Dermis microvascular lymphatic vessel endothelial cell (primary cell): Measurements from ENCODE around the gene TCERG1L. TPM values are rescaled to one million over a fixed set of nuclear protein-coding genes. Genes with fewer than 3 reads are reported as not detected.

Experiments
- DNase-seq, 2 donors: peaks; one replicate each; pipeline versions ENCODE4 v3.0.0 to v3.0.0-alpha.2; 2010; ENCODE audit warnings: low read depth in 2 of 2
- total RNA-seq: library from RNA; depleted of rRNA; stranded (reverse); fragments of >200 nt; gene quantifications from 2 replicates; pipeline ENCODE4 v1.2.1, GENCODE V29; 2014

TCERG1L gene
- total RNA-seq, 1 donor from 2014 or later: not detected

DNA sequence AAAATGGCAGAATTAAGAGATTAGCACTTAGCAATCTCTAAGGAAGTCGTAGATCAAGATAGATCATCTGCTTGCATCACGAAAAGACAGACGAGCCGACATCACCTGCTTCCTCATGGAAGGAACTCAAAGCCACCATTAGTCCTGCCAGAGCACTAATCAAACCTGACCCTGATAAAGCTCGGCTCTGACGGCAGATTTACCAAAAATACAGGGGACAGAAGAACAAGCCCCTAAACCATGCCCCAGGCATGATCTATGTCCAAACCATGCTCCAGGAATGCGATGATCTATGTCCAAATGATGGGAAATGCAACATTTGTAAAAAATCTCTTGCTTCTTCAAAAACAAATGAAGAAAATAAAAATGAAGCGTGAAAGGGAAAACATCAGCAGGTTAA, 182.8 kb downstream of the TCERG1L start:
- DNase-seq: no peak

DNA sequence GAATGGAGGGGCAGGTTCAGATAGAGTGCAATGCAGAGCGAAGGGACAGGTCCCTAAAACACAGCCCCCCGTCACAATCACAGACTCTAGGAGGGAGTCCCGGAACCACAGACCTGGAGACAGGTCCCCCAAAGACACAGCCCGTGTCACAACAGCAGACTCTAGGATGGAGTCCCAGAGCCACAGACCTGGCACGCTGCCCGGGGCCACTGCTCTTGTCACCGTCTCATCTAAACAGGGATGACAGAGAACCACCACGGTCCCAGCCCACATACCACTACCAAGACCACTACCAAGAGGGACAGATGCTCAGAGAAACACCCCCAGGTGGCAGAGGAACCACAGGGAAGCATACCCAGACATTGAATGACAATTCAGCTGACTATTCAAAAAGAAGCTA, 183.9 kb downstream of the TCERG1L start:
- DNase-seq: no peak

- DNase-seq: no peak
Measured at GRCh38 chr10:131127138-131127589, 184.4 kb downstream of the TCERG1L start.

GRCh38 chr10:131126321-131127137, 185.0 kb downstream of the TCERG1L start:
- DNase-seq: no peak

- DNase-seq: no peak
Measured at GRCh38 chr10:131125511-131126225, 185.9 kb downstream of the TCERG1L start.

DNA sequence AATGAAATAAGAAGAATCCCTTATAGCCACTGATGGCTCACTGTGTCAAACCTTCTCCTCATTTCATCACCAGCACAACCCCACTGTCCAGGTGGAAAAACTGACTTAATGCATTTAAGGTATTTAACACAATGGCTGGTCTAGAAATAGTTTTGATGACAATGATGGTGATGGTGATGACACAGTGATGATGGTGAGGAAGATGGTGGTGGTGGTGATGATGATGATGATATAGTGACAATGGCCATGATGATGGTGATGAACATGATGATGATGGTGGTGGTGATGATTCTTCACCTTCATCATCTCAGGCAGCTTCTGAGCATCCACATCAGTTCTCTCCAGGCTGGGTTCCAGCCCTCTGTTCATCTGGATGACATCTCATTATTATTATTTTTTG, 186.6 kb downstream of the TCERG1L start:
- no peak for DNase-seq

DNA sequence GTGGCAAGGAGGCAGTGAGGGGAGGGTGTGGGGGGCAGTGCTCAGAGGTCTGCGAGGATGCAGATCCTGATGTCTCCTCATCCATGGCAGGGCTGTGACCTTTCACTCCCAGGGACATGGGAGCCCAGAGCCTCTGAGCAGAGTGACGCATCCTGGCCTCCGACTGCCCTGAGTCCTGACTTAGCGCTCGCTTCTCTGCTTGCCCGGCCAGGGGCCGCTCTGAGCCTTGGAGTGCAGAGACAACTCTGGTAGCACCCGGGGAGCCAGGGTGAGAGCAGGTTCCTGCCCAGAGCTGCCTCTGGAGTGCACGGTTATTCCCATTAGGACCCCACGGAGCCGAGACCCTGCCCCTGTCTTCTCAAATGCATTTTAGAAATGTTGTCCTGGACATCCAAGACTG, 188.0 kb downstream of the TCERG1L start:
- no peak for DNase-seq

DNA sequence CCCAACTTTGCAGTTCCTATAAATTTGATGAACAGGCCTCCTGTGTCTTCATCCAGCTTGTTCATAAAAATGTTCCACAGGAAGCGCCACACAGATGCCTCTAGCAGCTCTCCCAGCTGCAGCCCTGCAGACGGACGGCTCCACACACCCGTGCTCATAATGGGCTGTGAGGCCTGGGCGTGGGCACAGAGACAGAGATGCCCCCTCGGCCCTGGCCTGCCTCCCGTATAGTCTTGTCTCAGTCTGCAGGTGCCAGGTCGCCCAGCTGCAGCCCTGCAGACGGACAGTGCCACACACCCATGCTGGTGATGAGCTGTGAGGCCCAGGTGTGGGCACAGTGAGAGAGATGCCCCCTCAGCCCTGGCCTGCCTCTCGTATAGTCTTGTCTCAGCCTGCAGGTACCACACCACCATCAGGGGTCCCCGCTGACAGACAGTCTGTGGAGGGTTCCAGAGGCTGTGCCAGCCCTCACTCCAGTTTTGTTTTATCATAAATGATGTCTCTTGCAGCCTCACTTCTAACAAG, 189.9 kb downstream of the TCERG1L start:
- no peak for DNase-seq

DNA sequence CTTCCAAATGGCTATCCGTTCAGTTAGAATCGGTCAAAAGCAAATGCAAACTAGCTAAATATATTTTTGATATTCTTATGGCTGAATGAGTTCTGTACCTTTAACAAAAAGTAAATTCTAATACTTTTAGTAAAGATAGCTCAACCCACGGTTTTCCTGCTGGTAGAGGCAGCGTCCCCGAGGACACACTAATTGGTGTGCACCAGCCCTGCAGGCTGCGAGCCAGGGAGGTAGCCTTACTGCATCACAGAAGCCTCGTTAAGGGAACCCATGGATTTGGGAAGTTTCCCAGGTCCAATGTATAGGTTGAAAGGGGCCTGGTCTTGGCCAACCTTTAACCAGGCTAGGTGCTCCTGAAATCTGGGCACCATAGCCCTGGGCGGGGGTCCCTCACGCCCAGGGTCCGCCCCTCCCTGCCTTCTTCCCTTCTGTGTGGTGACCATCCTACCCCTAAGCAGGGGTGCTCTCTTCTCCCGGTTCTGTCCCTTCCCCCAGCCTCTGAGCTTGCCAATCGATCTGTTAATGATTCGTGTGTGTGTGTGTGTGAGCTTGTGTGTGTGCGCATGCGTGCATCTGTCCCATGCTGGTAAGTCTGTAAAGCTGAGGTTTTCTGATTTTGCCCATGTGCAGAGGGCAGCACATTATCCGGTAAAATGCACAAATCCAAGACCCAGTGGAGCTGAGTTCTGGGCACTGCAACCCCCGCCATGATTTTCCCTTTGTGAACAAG, 191.7 kb downstream of the TCERG1L start:
- no peak for DNase-seq

DNA sequence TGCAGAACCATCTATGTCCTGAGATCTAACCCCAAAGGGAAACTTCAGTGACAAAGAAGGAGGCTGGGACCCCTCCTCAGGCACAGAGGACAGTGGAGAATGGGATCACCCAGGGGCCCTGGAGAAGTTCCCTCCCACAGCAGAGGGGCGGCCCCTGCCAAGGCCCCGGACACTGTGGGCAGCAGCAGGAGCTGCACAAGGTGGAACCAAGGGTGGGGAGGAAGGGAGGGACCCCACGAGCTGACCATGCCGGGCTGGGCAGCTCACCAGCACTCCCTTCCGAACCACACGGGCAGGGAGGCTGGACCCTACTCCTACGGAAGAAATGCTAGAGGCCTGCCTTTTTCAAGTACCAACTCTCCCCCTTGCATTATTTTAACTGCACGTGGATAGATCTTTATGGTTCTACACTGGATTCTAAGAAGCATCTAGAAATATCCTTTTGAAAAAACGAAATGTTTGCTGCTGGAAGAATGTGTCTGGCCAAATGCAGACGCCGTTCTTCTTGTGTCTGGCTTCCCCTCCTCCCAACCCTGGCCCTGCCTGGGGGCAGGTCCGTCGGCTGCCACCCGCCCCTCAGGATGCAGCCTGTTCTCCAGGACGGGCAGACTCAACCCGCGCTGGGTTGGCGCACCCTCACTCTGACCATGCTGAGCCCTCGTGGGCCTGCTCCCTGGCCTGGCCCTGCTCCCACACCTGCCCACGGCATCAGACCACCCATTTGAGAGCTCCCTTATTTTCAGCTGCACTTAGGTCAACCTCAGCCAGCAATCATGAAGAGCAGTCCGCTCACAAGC, 193.9 kb downstream of the TCERG1L start:
- no peak for DNase-seq

DNA sequence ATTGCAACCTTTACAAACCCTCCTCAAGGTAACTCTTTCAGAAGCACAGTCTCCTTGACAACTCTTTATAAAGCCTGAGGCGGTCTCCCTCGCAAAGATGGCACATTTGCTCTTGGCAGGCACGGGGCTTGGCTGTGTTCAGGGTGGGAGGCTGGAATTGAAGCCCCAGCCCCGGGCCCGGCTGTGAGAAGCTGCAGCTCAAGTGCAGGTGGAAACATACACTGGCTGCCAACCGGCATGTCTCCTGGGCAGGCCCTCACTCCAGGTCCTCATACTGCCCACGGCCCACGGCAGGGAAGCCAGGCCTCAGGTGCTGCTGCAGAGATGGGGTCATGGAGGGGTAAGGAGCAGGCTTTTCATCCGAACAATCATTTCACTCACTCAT, 194.5 kb downstream of the TCERG1L start:
- DNase-seq: no peak

- no peak for DNase-seq
Measured at GRCh38 chr10:131116216-131116990, 195.1 kb downstream of the TCERG1L start.

DNA sequence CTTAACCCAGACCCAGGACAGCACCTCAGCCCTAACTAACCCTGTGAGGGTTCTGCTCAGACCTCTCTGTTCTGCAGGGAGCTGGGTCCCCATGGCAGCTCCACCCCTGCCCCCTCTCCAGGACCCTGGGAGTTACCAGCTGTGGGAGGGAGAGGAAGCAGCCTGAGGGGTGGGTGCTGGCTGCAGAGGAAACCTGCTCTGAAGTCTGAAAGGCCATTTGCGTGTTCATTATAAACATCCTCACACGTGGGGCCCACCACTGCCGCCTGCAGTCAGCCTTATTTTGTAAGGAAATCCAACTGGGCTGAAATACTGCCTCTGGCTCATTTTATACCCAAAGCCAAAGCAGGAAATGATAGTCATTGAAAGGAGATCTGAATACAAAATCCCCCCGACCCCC, 195.7 kb downstream of the TCERG1L start:
- no peak for DNase-seq

DNA sequence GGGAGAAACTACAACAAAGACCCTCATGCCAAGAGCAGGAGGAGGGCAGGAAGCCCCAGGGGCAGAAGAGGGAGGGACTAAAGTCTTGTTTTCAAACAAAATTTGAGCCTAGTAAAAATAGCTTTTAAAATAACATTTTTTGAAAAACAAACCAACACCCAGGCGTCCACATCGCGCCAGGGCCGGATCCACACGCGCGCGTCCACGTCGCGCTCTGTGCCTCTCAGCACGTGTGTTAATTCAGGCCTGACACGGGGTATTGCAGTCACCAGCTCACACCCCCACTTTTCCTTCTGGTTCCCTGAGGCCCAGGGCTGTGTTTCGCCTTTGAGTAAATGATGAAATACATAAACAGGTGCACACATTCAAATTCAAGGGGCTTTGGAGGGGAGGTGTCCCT, 196.2 kb downstream of the TCERG1L start:
- no peak for DNase-seq

DNA sequence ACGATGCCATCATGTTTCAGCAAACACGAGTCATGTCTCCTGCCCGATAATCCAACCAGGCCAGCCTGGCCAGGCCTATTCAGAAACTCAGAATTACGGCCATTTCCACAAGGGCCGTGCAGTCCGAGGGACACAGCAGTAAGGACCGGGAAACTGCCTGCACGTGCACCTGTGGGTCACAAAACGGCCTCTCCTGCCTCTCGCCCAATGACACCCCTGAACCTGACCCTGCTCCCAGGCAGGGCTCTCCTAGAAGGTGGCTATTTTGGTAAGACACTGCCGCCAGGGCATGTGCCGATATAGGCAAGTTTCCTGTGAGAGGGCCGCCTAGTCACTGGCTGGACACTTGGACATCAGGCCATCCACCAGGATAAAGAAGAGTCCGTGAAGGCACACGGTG, 196.7 kb downstream of the TCERG1L start:
- DNase-seq: no peak

- no peak for DNase-seq
Measured at GRCh38 chr10:131113709-131114291, 197.7 kb downstream of the TCERG1L start.

- no peak for DNase-seq
Measured at GRCh38 chr10:131113165-131113564, 198.4 kb downstream of the TCERG1L start.

DNA sequence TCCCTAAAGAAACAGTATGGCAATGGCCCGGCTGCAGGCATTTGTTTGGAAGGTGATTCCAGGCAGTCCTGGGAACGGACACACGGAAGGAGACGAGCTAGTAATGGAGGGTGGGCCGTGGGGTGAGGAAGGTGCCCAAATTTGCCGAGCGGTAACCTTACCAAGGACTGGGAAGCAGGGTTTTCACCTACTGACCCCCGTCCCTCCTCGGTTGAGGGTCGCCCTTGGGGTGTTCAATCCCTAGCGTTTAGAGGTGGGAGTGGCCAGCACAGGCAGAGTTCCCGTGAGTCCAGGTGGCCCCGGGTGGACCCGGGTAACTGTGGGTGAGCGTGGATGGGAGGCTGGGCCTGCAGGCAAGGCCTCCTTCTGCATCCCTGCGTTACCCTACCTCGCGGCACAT, 198.8 kb downstream of the TCERG1L start:
- DNase-seq: no peak

- no peak for DNase-seq
Measured at GRCh38 chr10:131111471-131112080, 199.9 kb downstream of the TCERG1L start.

DNA sequence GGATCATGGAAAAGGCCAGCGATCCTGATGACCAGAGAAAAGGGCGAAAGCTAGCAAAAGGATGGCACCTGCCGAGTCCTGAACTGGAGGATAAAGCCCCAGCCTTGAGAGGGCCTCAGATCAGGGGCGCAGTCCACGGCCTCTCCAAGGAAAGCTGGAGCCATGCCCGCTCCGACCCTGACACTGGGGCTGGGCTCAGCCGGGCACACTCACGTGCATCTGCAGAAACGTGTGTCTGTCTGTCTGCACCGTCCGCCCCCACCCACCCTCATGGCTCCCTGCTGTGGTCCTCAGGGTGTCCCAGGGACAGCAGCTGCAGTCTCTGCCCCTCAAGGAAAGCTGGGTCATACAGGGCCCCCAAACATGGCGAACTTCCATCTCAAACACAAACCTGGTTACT, 200.5 kb downstream of the TCERG1L start:
- DNase-seq: no peak
